K562 (cell line): Measurements from ENCODE around the gene NCOA4. TPM values are rescaled to one million over a fixed set of nuclear protein-coding genes. Genes with fewer than 3 reads are reported as not detected.

Experiments used
- ELK3 ChIP-seq: fragments of 450-650 bp; formaldehyde crosslinking; IDR thresholded peaks from 2 replicates; pipeline ENCODE4 v1.4.0; 2020; ENCODE audit warnings: mild to moderate bottlenecking
- LEF1 ChIP-seq: fragments of 450-650 bp; IDR thresholded peaks from 2 replicates; pipeline ENCODE4 v1.6.1; 2016; ENCODE audit warnings: mild to moderate bottlenecking
- MEF2A ChIP-seq: IDR thresholded peaks from 2 replicates; pipeline ENCODE4 v1.6.1; 2011; ENCODE audit warnings: low read depth, mild to moderate bottlenecking, low read length, moderate library complexity; ENCODE audit not compliant: control insufficient read depth
- MITF ChIP-seq: IDR thresholded peaks from 2 replicates; pipeline ENCODE4 v1.6.1; 2014; ENCODE audit warnings: antibody characterized with exemption
- MYC ChIP-seq, 2 experiments: fragments of 250-450 bp in 1 of 2; sonication (Bioruptor Pico) in 1 of 2; IDR thresholded peaks; 2 replicates each; pipeline versions ENCODE4 v1.5.1 to v1.6.1; 2012 to 2021; ENCODE audit warnings: low read depth in 2 of 2, borderline replicate concordance in 1 of 2, improper control_type of control experiment in 1 of 2, low read length in 1 of 2, mild to moderate bottlenecking in 1 of 2, moderate library complexity in 1 of 2
- NCOA6 ChIP-seq: fragments of 450-650 bp; IDR thresholded peaks from 2 replicates; pipeline ENCODE4 v1.6.1; 2017; ENCODE audit warnings: mild to moderate bottlenecking
- POLR3G ChIP-seq: IDR thresholded peaks from 2 replicates; pipeline ENCODE4 v1.6.1; 2011; ENCODE audit not compliant: insufficient read length, insufficient replicate concordance; ENCODE audit errors: extremely low read depth
- SIN3B ChIP-seq: fragments of 450-650 bp; IDR thresholded peaks from 2 replicates; pipeline ENCODE4 v1.6.1; 2017; ENCODE audit warnings: low read depth, mild to moderate bottlenecking, moderate library complexity
- SMARCE1 ChIP-seq: fragments of 450-650 bp; IDR thresholded peaks from 2 replicates; pipeline ENCODE4 v1.7.1; 2016; ENCODE audit warnings: mild to moderate bottlenecking
- ZMIZ1 ChIP-seq, 2 experiments: fragments of 150-350 bp in 1 of 2; IDR thresholded peaks; 2 replicates each; pipeline ENCODE4 v1.6.1; 2012 to 2016; ENCODE audit warnings: low read depth in 2 of 2, low read length in 2 of 2, mild to moderate bottlenecking in 1 of 2, moderate library complexity in 1 of 2
- ZNF143 ChIP-seq: sonication (generic); formaldehyde crosslinking; IDR thresholded peaks from 2 replicates; pipeline ENCODE4 v1.9.0; 2022; ENCODE audit warnings: mild to moderate bottlenecking, missing genetic modification reagents
- polyA plus RNA-seq, 8 experiments: library from polyadenylated mRNA; depleted of rRNA in 4 of 8; stranded (reverse) in 5 of 8; unstranded in 3 of 8; fragments of >200 nt; fragmentation: Nextera tagmentation in 2 of 8; fragmentation: Illumina TruSeq in 1 of 8; extraction: Ambion mirVana in 2 of 8; extraction: Trizol in 1 of 8; gene quantifications; 2 replicates each; pipeline versions ENCODE4 v1.2.1 to v1.2.3, GENCODE V29; 2011 to 2014; ENCODE audit warnings: inconsistent platforms in 1 of 8, missing spikeins in 1 of 8
- total RNA-seq, 7 experiments: library from RNA; depleted of rRNA in 6 of 7; stranded (reverse); fragments of >200 nt in 6 of 7; fragmentation: Illumina TruSeq in 2 of 7; extraction: Trizol in 2 of 7; gene quantifications; 2 replicates each; pipeline versions ENCODE4 v1.2.1 to v1.2.3, GENCODE V29; 2011 to 2021; ENCODE audit warnings: low replicate concordance in 1 of 7
- TF ChIP-seq, protein P1 (sequence below): sonication (generic); formaldehyde crosslinking; IDR thresholded peaks from 2 replicates; pipeline ENCODE4 v1.8.1; 2023; ENCODE audit warnings: mild to moderate bottlenecking, missing genetic modification reagents
- TF ChIP-seq, protein P2 (sequence below): sonication (generic); formaldehyde crosslinking; IDR thresholded peaks from 2 replicates; pipeline ENCODE4 v1.8.1; 2022; ENCODE audit warnings: missing genetic modification reagents
- TF ChIP-seq, protein P3 (sequence below): fragments of 450-650 bp; IDR thresholded peaks from 2 replicates; pipeline ENCODE4 v1.6.1; 2016; ENCODE audit warnings: borderline replicate concordance

NCOA4 gene
- total and polyA plus RNA-seq, 9 of the 15 experiments (the other 6 are each of a cell fraction or from before 2014, with no cell fraction given): 89.8 to 283 (median 181) TPM

GRCh38 chr10:46001187-46001756 lies 29.2 kb downstream of the NCOA4 start (continued):
- TF ChIP-seq MITF (0 out of 2 replicates have a peak, but pooled peaks have one; percentile 56), ZNF143 (CRISPR knock-in tag) (no peak), NCOA6 (peak; percentile 70; the same call in 1 of the 2 replicates), SMARCE1 (peak; percentile 100), MYC (IDR thresholded peaks at IDR 0.05; ENCODE audit: low read depth, low read length) (peak; percentile 68), MYC (CRISPR knock-in tag; IDR thresholded peaks at IDR 0.05; ENCODE audit: borderline replicate concordance, low read depth) (no peak), ELK3 (CRISPR knock-in tag) (no peak), MEF2A (peak; percentile 20; the same call in 1 of the 2 replicates), SIN3B (no peak), POLR3G (no peak), ZMIZ1 (IDR thresholded peaks at IDR 0.05; ENCODE audit: low read depth in 2 of 2, low read length in 2 of 2) (peak in 1 of 2 experiments; percentile 99; a peak in 2 of 4 replicates), LEF1 (peak; percentile 99)
- TF ChIP-seq, protein P1, sequence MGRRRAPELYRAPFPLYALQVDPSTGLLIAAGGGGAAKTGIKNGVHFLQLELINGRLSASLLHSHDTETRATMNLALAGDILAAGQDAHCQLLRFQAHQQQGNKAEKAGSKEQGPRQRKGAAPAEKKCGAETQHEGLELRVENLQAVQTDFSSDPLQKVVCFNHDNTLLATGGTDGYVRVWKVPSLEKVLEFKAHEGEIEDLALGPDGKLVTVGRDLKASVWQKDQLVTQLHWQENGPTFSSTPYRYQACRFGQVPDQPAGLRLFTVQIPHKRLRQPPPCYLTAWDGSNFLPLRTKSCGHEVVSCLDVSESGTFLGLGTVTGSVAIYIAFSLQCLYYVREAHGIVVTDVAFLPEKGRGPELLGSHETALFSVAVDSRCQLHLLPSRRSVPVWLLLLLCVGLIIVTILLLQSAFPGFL (CRISPR knock-in tag): no peak
- TF ChIP-seq, protein P2, sequence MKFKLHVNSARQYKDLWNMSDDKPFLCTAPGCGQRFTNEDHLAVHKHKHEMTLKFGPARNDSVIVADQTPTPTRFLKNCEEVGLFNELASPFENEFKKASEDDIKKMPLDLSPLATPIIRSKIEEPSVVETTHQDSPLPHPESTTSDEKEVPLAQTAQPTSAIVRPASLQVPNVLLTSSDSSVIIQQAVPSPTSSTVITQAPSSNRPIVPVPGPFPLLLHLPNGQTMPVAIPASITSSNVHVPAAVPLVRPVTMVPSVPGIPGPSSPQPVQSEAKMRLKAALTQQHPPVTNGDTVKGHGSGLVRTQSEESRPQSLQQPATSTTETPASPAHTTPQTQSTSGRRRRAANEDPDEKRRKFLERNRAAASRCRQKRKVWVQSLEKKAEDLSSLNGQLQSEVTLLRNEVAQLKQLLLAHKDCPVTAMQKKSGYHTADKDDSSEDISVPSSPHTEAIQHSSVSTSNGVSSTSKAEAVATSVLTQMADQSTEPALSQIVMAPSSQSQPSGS (CRISPR knock-in tag): no peak
- TF ChIP-seq, protein P3, sequence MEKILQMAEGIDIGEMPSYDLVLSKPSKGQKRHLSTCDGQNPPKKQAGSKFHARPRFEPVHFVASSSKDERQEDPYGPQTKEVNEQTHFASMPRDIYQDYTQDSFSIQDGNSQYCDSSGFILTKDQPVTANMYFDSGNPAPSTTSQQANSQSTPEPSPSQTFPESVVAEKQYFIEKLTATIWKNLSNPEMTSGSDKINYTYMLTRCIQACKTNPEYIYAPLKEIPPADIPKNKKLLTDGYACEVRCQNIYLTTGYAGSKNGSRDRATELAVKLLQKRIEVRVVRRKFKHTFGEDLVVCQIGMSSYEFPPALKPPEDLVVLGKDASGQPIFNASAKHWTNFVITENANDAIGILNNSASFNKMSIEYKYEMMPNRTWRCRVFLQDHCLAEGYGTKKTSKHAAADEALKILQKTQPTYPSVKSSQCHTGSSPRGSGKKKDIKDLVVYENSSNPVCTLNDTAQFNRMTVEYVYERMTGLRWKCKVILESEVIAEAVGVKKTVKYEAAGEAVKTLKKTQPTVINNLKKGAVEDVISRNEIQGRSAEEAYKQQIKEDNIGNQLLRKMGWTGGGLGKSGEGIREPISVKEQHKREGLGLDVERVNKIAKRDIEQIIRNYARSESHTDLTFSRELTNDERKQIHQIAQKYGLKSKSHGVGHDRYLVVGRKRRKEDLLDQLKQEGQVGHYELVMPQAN: peak; percentile 70; the same call in 1 of the 2 replicates
